ENCODE results near the gene BTG2.

The BTG2 gene

DNA sequence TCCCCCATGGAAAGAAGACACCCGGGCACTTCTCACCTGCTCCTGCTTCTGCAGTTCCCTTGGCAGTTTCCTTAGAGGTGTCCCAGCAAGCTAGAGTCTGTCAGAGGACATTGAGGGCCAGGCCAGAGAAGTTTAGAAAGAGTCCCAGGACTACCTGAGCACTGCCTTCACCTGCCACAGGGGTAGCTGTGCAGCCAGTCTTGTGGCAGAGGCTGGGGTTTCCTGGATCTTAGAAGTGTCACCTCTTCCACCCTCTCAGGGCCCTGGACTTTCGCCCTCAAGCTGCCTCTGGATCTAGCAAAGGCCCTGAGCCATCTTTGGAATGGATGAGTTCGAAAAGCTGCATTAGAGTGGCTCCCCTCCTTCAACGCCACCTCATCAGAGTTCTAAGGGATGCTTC lies 34.9 kb upstream of the BTG2 start:
- H3K36me3 ChIP-seq (ENCODE audit: control insufficient read depth in 2 of 2, insufficient read depth in 2 of 2, low read length in 2 of 2): no peaks in the 10 kb centered on the region
- no peak overlapping the region for H3K4me3 ChIP-seq (ENCODE audit: low read length in 2 of 2)
- no peak overlapping the region for H3K27ac ChIP-seq (ENCODE audit: low read length)
- H3K4me1 ChIP-seq (ENCODE audit: control insufficient read depth, insufficient read depth, low read length): peaks cover 47% of the 10 kb centered on the region
- H3K9ac ChIP-seq (ENCODE audit: low read length in 2 of 2): no peak overlapping the region
- H3K9me3 ChIP-seq (ENCODE audit: control insufficient read depth in 2 of 2, low read length in 2 of 2): no peaks in the 10 kb centered on the region
- H3K27me3 ChIP-seq (ENCODE audit: control insufficient read depth in 1 of 2, insufficient read depth in 2 of 2, low read length in 2 of 2): no peaks in the 10 kb centered on the region

DNA sequence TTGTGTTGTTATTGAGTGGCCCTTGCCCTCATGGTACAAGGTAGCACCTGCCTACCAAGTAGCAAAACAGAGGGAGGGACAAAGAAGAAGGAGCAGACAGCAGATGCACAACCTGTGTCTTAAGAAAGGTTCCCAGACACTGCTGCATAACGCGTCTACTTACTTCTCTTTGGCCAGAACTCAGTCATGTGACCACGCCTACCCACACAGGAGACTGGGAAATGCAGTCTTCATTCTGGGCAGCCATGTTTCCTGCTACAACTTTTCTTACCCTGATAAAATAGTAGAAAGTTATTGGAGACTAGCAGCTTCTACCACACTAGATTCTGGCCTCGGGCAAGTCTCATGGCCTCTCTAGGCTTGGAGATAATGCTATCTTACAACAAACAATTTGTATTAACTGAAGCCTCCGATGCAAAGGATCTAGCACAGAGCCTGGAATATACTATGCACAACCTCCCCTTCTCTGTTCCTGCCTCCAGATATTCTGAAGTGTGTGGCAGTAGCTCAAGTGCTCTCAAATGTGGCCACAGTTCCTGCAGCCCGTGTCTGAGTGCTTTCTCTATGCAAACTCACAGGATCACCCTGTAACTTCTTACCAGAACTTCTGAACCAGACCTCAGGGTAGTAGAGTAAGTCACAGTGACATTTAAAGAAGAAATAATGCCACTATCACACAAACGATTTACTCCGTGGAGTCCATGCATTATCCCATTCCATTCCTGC lies 34.1 kb upstream of the BTG2 start:
- Histone ChIP-seq H3K36me3 (ENCODE audit: control insufficient read depth in 2 of 2, insufficient read depth in 2 of 2, low read length in 2 of 2) (no peaks in the 10 kb centered on the region), H3K4me1 (ENCODE audit: control insufficient read depth, insufficient read depth, low read length) (peaks cover 52% of the 10 kb centered on the region), H3K9me3 (ENCODE audit: control insufficient read depth in 2 of 2, low read length in 2 of 2) (no peaks in the 10 kb centered on the region), H3K27ac (ENCODE audit: low read length) (no peak overlapping the region), H3K27me3 (ENCODE audit: control insufficient read depth in 1 of 2, insufficient read depth in 2 of 2, low read length in 2 of 2) (no peaks in the 10 kb centered on the region), H3K9ac (ENCODE audit: low read length in 2 of 2) (no peak overlapping the region), H3K4me3 (ENCODE audit: low read length in 2 of 2) (peak overlapping the region in 1 of 2 donors; percentile 47)

DNA sequence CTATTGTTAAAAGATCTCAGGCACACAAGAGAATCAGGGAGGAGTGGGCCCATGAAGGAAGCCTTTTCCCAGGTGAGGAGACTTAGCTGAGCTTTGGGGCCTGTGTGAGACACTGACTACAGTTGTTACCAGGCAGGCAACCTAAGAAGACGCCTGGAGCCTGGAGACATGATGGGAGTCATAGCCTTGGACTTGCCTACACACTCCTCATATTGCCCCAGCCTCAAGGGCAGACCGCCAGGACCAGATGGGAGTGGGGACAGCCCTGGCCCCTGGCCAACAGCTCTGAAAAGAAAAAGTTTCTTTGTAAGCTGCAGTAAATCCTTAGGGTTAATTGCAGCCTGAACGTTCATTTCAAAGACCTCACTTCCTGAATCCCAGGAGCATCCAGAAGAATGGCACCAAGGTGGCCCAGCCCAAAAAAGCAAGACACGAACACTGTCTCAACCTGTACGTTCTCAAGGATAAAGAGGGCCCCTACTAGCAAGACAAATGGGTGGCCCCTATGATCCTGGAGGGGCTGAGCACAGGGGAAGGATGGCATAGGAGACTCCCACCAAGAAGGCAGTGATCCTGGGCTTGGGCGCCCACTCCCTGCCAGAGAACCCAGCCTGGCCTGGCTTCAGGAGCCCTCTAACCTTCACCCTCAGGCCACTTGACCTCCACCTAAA lies 33.2 kb upstream of the BTG2 start:
- Histone ChIP-seq H3K9me3 (ENCODE audit: control insufficient read depth in 2 of 2, low read length in 2 of 2) (no peaks in the 10 kb centered on the region), H3K36me3 (ENCODE audit: control insufficient read depth in 2 of 2, insufficient read depth in 2 of 2, low read length in 2 of 2) (no peaks in the 10 kb centered on the region), H3K4me3 (ENCODE audit: low read length in 2 of 2) (no peak overlapping the region), H3K4me1 (ENCODE audit: control insufficient read depth, insufficient read depth, low read length) (peaks cover 61% of the 10 kb centered on the region), H3K27me3 (ENCODE audit: control insufficient read depth in 1 of 2, insufficient read depth in 2 of 2, low read length in 2 of 2) (no peaks in the 10 kb centered on the region), H3K9ac (ENCODE audit: low read length in 2 of 2) (no peak overlapping the region), H3K27ac (ENCODE audit: low read length) (no peak overlapping the region)

DNA sequence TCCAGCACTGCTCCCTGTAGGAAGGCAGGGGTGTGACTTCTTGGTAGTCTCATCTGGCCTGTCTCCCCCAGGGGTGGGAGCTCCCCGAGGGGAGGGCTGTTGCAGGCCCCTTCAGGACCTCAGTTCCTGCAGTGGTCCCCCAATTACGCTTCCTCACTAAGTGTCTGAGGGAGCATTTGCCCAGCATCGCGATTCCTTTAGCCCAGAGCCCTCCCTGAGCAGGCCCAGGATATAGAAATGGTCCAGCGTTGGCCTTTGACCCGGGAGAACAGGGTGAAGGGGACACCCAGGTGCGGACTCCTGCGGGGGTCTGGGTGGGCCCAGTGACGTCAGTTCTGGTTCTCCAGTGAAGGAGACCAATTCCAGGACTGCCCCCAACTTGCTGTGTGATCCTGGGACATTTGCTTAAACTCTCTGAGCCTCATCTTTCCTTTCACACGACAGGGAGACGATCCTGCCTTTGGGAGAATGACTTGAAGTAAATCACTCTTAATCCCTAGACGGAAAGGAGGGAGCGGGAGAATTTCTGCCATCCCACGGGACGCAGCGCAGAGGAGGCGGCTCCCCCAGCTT lies 32.6 kb upstream of the BTG2 start:
- peak overlapping the region in 1 of 2 donors; percentile 69 for H3K4me3 ChIP-seq (ENCODE audit: low read length in 2 of 2)
- H3K36me3 ChIP-seq (ENCODE audit: control insufficient read depth in 2 of 2, insufficient read depth in 2 of 2, low read length in 2 of 2): no peaks in the 10 kb centered on the region
- peaks cover 64% of the 10 kb centered on the region for H3K4me1 ChIP-seq (ENCODE audit: control insufficient read depth, insufficient read depth, low read length)
- H3K9ac ChIP-seq (ENCODE audit: low read length in 2 of 2): peak overlapping the region; percentile 26 to 86
- H3K9me3 ChIP-seq (ENCODE audit: control insufficient read depth in 2 of 2, low read length in 2 of 2): no peaks in the 10 kb centered on the region
- peak overlapping the region; percentile 100 for H3K27ac ChIP-seq (ENCODE audit: low read length)
- H3K27me3 ChIP-seq (ENCODE audit: control insufficient read depth in 1 of 2, insufficient read depth in 2 of 2, low read length in 2 of 2): no peaks in the 10 kb centered on the region

DNA sequence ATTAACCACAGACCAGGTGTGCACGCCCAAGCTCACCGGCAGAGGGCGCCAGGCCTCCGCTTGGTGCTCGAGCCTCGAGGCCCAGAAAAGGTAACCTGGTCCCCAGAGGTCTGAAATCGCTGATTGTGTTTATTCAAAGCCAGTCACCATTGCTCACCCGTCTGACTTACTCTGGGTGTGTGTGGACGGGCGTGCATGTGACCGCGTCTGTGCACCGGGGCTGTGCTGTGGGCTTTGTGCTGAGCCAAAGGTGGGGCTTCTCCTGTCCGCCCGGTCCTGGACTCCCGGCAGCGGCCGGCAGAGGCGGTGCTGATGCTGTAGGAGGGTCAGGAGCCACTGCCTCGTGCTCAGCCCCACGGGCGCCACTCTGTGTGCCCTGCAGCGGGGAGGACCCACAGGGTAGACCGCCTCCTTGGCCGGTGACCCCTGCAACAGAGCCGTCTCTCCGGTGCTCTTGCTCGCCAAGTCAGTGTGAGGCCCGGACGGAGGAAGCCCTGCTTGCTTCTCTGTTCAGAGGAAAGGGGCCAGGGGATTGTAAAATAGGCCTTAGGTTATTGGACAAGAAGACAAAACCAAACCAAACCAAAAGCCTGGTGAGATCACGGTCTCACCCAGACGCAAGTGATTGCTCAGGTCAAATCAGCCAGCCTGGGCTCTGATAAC lies 32.0 kb upstream of the BTG2 start:
- Histone ChIP-seq H3K27ac (ENCODE audit: low read length) (peak overlapping the region; percentile 100), H3K4me1 (ENCODE audit: control insufficient read depth, insufficient read depth, low read length) (peaks cover 69% of the 10 kb centered on the region), H3K36me3 (ENCODE audit: control insufficient read depth in 2 of 2, insufficient read depth in 2 of 2, low read length in 2 of 2) (no peaks in the 10 kb centered on the region), H3K9me3 (ENCODE audit: control insufficient read depth in 2 of 2, low read length in 2 of 2) (no peaks in the 10 kb centered on the region), H3K4me3 (ENCODE audit: low read length in 2 of 2) (peak overlapping the region; percentile 22 to 69), H3K9ac (ENCODE audit: low read length in 2 of 2) (peak overlapping the region; percentile 85 to 86), H3K27me3 (ENCODE audit: control insufficient read depth in 1 of 2, insufficient read depth in 2 of 2, low read length in 2 of 2) (no peaks in the 10 kb centered on the region)

DNA sequence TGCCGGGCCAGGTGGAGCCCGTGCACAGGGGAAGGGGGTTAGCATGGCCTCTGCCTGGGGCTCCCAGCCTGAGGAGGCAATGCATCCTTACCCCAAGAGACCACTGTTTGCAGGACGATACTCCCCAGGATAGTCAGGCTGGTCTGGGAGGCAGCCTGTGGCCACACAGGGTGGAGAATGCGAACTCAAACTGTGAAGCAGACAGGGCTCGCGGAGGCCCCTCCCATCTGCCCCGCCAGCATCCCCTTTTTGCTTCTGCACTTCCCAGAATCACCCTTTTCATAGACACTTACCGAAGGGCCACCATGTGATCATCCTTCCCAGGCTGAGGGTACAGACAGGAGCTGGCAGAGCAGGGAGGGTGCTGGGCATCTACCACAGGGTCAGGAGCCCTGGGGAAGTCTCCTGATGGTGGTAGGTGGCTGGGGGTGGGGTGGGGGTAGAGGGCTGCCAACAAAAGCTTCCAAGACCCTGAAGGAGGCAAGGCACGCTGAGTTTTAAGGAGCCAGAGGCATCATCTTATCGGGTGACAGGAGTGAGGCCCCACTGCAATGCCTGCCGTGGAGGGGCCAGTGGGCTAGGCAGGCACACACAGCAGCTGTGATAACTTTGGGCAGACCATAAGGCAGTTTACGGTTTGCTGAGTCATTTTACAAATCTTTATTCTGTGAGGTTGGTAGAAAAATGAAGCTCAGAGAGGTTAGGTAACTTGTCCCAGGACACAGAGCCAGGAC lies 31.3 kb upstream of the BTG2 start:
- peaks cover 72% of the 10 kb centered on the region for H3K4me1 ChIP-seq (ENCODE audit: control insufficient read depth, insufficient read depth, low read length)
- H3K36me3 ChIP-seq (ENCODE audit: control insufficient read depth in 2 of 2, insufficient read depth in 2 of 2, low read length in 2 of 2): no peaks in the 10 kb centered on the region
- H3K27me3 ChIP-seq (ENCODE audit: control insufficient read depth in 1 of 2, insufficient read depth in 2 of 2, low read length in 2 of 2): no peaks in the 10 kb centered on the region
- H3K9me3 ChIP-seq (ENCODE audit: control insufficient read depth in 2 of 2, low read length in 2 of 2): no peaks in the 10 kb centered on the region
- peak overlapping the region; percentile 85 to 86 for H3K9ac ChIP-seq (ENCODE audit: low read length in 2 of 2)
- H3K4me3 ChIP-seq (ENCODE audit: low read length in 2 of 2): peak overlapping the region; percentile 23 to 69
- peak overlapping the region; percentile 100 for H3K27ac ChIP-seq (ENCODE audit: low read length)

DNA sequence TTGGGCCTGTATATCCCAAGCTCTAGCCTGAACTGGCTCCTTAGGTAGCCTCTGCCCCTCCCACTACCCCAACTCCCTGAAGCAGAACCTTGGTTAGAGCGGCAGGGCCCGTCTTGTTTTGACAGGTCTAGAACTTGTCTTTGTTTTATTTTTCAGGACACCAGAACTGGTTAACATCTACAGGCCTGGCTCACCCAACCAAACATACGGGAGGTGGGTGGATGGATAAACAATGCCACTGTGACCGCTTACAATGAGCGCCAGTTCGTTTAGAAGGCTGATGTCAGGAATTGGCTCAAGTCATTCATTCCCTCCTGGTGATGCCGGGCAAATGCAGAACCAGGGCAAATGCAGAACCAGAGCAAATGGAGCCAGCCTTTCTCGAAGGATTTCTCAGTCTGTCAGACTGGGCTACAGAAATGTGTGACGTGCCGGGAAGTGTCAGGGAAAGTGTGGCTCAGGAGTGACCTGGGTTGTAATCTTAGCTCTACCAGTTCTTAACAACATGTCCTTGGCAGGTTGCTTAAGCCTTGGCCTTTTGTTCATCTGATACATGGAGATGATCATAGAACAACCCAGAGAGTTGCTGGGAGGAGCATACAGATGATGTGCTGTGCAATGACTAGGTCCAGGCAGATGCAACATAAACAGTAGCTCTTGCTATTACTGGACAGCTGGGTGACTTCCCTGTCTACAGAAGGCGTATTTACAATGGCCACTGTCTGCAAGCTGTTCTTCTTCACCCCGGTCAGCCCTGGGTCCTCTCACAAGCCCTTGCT lies 30.5 kb upstream of the BTG2 start:
- no peaks in the 10 kb centered on the region for H3K9me3 ChIP-seq (ENCODE audit: control insufficient read depth in 2 of 2, low read length in 2 of 2)
- peak overlapping the region; percentile 85 to 86 for H3K9ac ChIP-seq (ENCODE audit: low read length in 2 of 2)
- H3K4me1 ChIP-seq (ENCODE audit: control insufficient read depth, insufficient read depth, low read length): peaks cover 78% of the 10 kb centered on the region
- no peaks in the 10 kb centered on the region for H3K36me3 ChIP-seq (ENCODE audit: control insufficient read depth in 2 of 2, insufficient read depth in 2 of 2, low read length in 2 of 2)
- H3K27me3 ChIP-seq (ENCODE audit: control insufficient read depth in 1 of 2, insufficient read depth in 2 of 2, low read length in 2 of 2): no peaks in the 10 kb centered on the region
- peak overlapping the region; percentile 100 for H3K27ac ChIP-seq (ENCODE audit: low read length)
- peak overlapping the region; percentile 23 to 69 for H3K4me3 ChIP-seq (ENCODE audit: low read length in 2 of 2)

DNA sequence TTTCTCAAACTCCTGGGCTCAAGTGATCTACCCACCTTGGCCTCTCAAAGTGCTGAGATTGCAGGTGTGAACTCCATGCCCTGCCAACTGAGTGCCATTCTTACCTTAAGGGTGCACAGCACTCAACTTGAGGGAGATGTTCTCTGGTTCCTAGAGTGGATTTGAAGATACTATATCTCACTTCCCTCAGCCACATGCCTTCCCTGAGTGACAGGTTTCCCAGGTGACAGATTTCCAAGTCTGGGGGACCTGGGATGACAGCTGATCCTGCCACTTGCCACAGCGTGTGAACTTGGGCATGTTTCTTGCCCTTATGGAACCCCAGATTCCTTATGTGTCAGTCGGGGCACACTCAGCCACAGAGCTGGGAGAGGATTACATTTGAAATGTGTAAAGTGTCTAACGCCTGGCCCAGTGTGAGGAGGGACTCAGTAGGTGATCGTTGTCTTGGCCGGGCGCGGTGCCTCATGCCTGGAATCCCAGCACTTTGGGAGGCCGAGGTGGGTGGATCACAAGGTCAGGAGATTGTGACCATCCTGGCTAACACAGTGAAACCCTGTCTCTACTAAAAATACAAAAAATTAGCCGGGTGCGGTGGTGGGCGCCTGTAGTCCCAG lies 29.6 kb upstream of the BTG2 start:
- Histone ChIP-seq H3K9ac (ENCODE audit: low read length in 2 of 2) (peak overlapping the region; percentile 50 to 86), H3K4me3 (ENCODE audit: low read length in 2 of 2) (no peak overlapping the region), H3K36me3 (ENCODE audit: control insufficient read depth in 2 of 2, insufficient read depth in 2 of 2, low read length in 2 of 2) (no peaks in the 10 kb centered on the region), H3K27me3 (ENCODE audit: control insufficient read depth in 1 of 2, insufficient read depth in 2 of 2, low read length in 2 of 2) (no peaks in the 10 kb centered on the region), H3K4me1 (ENCODE audit: control insufficient read depth, insufficient read depth, low read length) (peaks cover 80% of the 10 kb centered on the region), H3K27ac (ENCODE audit: low read length) (peak overlapping the region; percentile 100), H3K9me3 (ENCODE audit: control insufficient read depth in 2 of 2, low read length in 2 of 2) (no peaks in the 10 kb centered on the region)

DNA sequence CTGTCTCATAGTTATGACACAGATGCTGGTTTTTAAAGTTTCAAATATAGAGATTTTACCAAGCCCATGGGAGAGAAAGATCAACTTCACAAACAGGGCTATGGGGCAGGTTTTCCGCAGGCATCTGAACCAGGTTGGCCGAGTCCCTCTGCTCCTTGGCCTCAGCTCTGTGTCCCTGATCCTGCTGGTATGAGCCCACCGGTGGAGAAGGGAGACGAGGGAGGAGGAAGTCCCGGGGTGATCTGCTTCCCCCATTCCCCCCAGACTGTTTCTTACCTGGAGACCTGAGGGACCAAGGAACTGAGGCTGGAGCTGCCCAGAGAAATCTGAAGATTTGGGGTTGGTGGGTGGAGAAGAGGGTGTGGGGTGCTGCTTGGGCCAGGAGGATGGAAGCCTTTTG lies 28.9 kb upstream of the BTG2 start:
- Histone ChIP-seq H3K27ac (ENCODE audit: low read length) (peak overlapping the region; percentile 100), H3K36me3 (ENCODE audit: control insufficient read depth in 2 of 2, insufficient read depth in 2 of 2, low read length in 2 of 2) (no peaks in the 10 kb centered on the region), H3K4me1 (ENCODE audit: control insufficient read depth, insufficient read depth, low read length) (peaks cover 78% of the 10 kb centered on the region), H3K9me3 (ENCODE audit: control insufficient read depth in 2 of 2, low read length in 2 of 2) (no peaks in the 10 kb centered on the region), H3K9ac (ENCODE audit: low read length in 2 of 2) (peak overlapping the region; percentile 73 to 76), H3K27me3 (ENCODE audit: control insufficient read depth in 1 of 2, insufficient read depth in 2 of 2, low read length in 2 of 2) (no peaks in the 10 kb centered on the region), H3K4me3 (ENCODE audit: low read length in 2 of 2) (no peak overlapping the region)

Measured in stomach smooth muscle (tissue), 2 donors.